ENCODE results near the gene HMCN2.

- TF ChIP-seq, protein P1, sequence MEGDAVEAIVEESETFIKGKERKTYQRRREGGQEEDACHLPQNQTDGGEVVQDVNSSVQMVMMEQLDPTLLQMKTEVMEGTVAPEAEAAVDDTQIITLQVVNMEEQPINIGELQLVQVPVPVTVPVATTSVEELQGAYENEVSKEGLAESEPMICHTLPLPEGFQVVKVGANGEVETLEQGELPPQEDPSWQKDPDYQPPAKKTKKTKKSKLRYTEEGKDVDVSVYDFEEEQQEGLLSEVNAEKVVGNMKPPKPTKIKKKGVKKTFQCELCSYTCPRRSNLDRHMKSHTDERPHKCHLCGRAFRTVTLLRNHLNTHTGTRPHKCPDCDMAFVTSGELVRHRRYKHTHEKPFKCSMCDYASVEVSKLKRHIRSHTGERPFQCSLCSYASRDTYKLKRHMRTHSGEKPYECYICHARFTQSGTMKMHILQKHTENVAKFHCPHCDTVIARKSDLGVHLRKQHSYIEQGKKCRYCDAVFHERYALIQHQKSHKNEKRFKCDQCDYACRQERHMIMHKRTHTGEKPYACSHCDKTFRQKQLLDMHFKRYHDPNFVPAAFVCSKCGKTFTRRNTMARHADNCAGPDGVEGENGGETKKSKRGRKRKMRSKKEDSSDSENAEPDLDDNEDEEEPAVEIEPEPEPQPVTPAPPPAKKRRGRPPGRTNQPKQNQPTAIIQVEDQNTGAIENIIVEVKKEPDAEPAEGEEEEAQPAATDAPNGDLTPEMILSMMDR (IDR thresholded peaks at IDR 0.05), result no peak
- TF ChIP-seq POLR2A (IDR thresholded peaks at IDR 0.05) (no peak), POLR2AphosphoS5 (IDR thresholded peaks at IDR 0.05) (no peak)
These were observed 126.3 kb downstream of the HMCN2 start for GRCh38 chr9:130391866-130392265.
